ENCODE data around the gene MAPRE3. TPM values are rescaled to one million over a fixed set of nuclear protein-coding genes. Genes with fewer than 3 reads are reported as not detected.

MAPRE3 gene
- total and polyA plus RNA-seq, 9 of the 15 experiments (the other 6 are each of a cell fraction or from before 2014, with no cell fraction given) = 0.70 to 43.2 (median 12.6) TPM

DNA sequence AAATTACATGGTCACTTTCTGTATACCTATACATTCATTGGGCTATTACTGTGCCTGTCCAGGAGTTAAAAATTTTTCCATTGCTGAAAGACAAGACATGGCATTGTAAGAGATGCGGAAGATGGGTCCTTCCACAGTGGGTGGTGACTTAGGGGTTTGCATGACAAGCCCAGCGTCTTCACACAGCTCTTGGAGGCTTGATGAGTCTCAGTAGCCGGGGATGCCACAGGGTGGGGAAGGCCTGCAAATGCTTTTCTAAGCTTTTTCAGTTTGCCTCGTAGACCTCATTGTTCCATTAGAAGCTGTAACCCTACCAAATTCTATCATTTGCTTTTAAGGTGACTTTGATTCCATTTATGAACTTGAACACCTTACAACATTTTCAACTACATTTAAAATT is 18.1 kb upstream of the MAPRE3 start:
- Histone ChIP-seq H2AFZ (ENCODE audit: low read depth, low read length) (no peak overlapping the region), H3K9me1 (ENCODE audit: control insufficient read depth, insufficient read depth, low read length) (no peaks in the 10 kb centered on the region), H3K79me2 (ENCODE audit: control insufficient read depth, insufficient read depth, low read length) (no peaks in the 10 kb centered on the region), H3K27ac (ENCODE audit: extremely low read depth, low read depth, low read length) (no peak overlapping the region), H3K9ac (ENCODE audit: insufficient read depth in 1 of 2, low read depth in 2 of 2, low read length in 2 of 2) (no peak overlapping the region), H3K36me3 (ENCODE audit: control insufficient read depth, insufficient read depth, low read length) (no peaks in the 10 kb centered on the region), H3K9me3 (replicated peaks; ENCODE audit: control insufficient read depth, insufficient read depth, low read depth, low read length) (no peaks in the 10 kb centered on the region), H3K4me3 (no peak overlapping the region), H3K27me3 (ENCODE audit: control insufficient read depth in 2 of 2, insufficient read depth in 2 of 2, low read length in 2 of 2) (peaks cover 54 to 62% of the 10 kb centered on the region in 2 experiments), H4K20me1 (replicated peaks; ENCODE audit: control insufficient read depth, insufficient read depth, low read length) (no peaks in the 10 kb centered on the region), H3K4me2 (ENCODE audit: insufficient read depth, low read length) (no peak overlapping the region), H3K4me1 (replicated peaks in 1 of 2; ENCODE audit: control insufficient read depth in 2 of 2, insufficient read depth in 2 of 2, low read length in 2 of 2) (peaks cover 0 to 14% of the 10 kb centered on the region in 2 experiments; a peak in 3 of 5 replicates)
- POLR2A ChIA-PET = interaction anchor here (1.0 kb wide), 1 partner anchor 64 kb away, joined by 3 read pairs; no protein-coding TSS in a partner anchor
- peak; percentile 46; the same call in 2 of the 3 replicates for ATAC-seq
- CTCF ChIA-PET (ENCODE audit: low intra/inter-chr PET ratio) = no interaction called here
- intact Hi-C loops (cut with micrococcal nuclease) = no loop called here
- WGBS (ENCODE audit: insufficient coverage, low coverage, missing lambda C conversion rate) = 11% methylated on average over 4 of the region's 4 CpGs
- in situ Hi-C loops (cut with MboI) = no loop called here
- FAIRE-seq = no peak
- no peak for DNase-seq (ENCODE audit: extremely low read depth in 1 of 4, low spot score in 3 of 4)
- BruUV-seq (replicated peaks) = no TSS peak
- TF ChIP-seq ZNF785 (CRISPR knock-in tag; IDR thresholded peaks at IDR 0.05) = no peak
- no peak for TF ChIP-seq E2F6 (IDR thresholded peaks at IDR 0.05; ENCODE audit: borderline replicate concordance in 1 of 2, extremely low read depth in 1 of 2, insufficient read depth in 1 of 2, insufficient read length in 1 of 2, low read depth in 1 of 2, low read length in 1 of 2, poor library complexity in 1 of 2, severe bottlenecking in 1 of 2)
- no peak for TF ChIP-seq CREB3 (tag; conservative IDR thresholded peaks at IDR 0.05; ENCODE audit: low read depth)
- no peak for TF ChIP-seq NR4A1 (CRISPR knock-in tag; IDR thresholded peaks at IDR 0.05)
- no peak for TF ChIP-seq NR4A1 (tag; IDR thresholded peaks at IDR 0.05)
- no peak for TF ChIP-seq HNRNPH1 (optimal IDR thresholded peaks at IDR 0.05; ENCODE audit: low read depth, low read length)
- no peak for TF ChIP-seq SRSF9 (IDR thresholded peaks at IDR 0.05; ENCODE audit: borderline replicate concordance, low read depth, low read length)
- no peak for TF ChIP-seq ZNF609 (CRISPR knock-in tag; IDR thresholded peaks at IDR 0.05; ENCODE audit: borderline replicate concordance)
- no peak for TF ChIP-seq HDAC2 (IDR thresholded peaks at IDR 0.05)
- TF ChIP-seq HMGN3 (IDR thresholded peaks at IDR 0.05; ENCODE audit: borderline replicate concordance, extremely low read depth, insufficient read length, low read depth, low read length) = no peak
- TF ChIP-seq ZNF408 (CRISPR knock-in tag; IDR thresholded peaks at IDR 0.05; ENCODE audit: low read depth) = no peak
- TF ChIP-seq HIVEP1 (CRISPR knock-in tag; IDR thresholded peaks at IDR 0.05) = no peak
- TF ChIP-seq RAD51 (IDR thresholded peaks at IDR 0.05; ENCODE audit: borderline replicate concordance, low read depth) = no peak
- no peak for TF ChIP-seq SIN3A (IDR thresholded peaks at IDR 0.05; ENCODE audit: borderline replicate concordance in 2 of 2, control insufficient read depth in 1 of 2, low read depth in 2 of 2, low read length in 2 of 2)

Data from K562 (cell line).